GM21717 (cell line): ENCODE results near the gene NFAT5.

Source experiments
- ATAC-seq: cut with Tn5 transposase; IDR thresholded peaks from one replicate; pipeline ENCODE4 v1.9.1; 2021; ENCODE audit warnings: mild to moderate bottlenecking, moderate library complexity; ENCODE audit not compliant: unreplicated experiment

Gene NFAT5

GRCh38 chr16:69590590-69590989 is 24.8 kb downstream of the NFAT5 start:
- no peak for ATAC-seq

DNA sequence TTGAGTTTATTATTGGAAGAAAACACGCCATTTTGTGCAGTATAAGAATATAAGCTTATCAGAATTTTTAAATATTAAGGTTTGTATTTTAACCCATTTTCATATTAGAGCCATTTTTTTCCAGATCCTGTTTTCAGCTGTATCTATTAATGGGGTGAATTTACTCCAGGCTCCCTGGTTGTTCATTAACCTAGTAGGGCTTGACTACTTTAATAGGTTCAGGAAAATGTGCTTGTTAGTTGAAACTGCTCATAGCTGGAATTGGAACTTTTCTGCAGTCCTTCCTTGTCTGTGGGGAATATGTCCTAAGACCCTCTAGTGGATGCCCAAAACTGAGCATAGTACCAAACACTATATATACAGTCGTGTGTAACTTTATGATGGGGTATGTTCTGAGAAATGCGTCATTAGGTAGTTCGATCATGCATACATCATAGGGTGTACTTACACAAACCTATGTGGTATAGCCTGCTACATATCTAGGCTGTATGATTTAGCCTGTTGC is 28.0 kb downstream of the NFAT5 start:
- ATAC-seq, result no peak

DNA sequence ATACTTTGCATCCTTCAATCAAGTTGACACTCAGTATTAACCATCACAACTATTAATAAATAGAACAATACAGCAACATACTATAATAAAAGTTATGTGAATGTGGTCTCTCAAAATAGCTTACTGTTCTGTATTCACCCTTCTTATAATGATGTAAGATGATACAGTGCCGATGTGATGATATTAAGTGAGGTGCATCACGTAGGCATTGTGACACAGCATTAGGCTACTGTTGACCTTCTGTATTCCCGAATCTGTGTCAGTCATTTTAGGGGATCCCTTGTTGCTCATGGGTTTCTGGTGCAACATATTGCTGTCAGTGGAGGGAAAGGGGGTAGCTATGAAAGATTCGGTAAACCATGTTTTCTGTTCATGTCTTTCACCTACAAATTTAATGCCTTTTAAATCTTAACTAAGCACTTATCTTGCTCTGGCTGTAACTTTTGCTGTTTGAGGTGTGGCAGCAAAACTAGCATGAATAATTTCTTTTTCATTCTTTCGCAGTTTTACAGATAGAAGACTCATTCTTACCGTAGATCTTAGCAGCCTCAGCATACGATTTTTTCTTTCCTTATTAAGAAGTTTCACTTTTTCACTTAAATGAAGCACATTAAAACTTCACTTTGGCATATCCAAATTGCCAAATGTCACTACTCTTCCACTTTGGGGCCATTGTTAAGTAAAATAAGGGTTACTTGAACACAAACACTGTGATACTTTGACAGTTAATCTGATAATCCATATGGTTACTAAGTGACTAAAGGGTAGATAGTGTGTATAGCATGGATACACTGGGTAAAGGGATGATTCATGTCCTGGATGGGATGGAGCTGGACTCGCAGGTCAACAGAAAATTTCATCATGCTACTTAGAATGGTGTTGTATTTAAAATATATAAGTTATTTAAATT is 29.6 kb downstream of the NFAT5 start:
- ATAC-seq, result no peak

DNA sequence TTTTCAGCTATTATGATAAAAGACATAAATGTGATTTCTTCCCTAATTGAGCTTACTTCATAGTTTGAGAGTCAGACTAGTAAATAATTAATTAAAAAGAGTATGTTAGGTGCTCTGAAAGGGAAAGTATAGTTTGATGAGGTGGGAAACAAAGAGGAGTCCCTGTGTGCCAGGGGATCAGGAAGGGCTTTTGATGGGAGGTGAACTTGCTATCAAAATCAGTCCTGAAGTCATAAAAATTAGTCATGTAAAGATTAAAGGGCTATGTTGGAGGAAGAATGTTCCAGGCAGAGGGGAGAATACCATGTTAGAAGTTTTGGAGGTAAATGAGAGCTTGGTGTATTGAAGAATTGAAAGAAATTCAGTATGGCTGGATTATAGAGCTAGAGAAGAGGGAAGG is 31.0 kb downstream of the NFAT5 start:
- ATAC-seq, result no peak

DNA sequence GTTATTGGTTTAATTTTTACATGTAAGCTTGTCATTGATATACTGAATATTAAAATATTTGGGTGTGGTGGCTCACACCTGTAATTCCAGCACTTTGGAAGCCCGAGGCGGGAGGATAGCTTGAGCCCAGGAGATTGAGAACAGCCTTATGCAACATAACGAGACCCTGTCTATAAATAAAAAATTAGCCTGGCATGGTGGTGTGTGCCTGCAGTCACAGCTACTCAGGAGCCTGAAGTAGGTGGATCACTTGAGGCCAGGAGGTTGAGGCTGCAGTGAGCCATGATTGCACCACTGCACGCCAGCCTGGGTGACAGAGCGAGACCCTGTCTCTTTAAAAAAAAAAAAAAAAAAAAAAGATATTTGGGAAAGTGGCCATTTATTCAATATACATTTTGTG is 32.3 kb downstream of the NFAT5 start:
- ATAC-seq, result no peak

GRCh38 chr16:69599731-69600130 is 34.0 kb downstream of the NFAT5 start:
- no peak for ATAC-seq

DNA sequence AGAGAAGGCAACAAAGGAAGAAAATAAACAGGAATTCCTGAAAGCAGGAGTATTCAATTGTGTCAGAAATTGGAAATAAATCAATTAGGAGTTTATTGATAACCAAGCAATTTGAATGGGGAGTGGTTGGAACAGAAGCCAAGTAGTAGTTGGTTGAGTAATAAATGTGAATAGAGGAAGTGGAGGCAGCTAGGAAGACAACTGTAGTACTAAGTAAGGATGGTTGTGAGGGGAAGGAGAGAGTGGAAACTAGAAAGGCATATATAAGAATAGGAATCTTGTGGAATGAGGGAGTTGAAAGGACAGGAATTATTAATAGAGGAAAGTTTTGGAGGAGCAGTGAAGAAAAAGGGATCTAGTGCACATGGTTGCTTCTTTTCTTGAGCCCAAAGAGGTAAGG is 34.4 kb downstream of the NFAT5 start:
- ATAC-seq, result no peak

- no peak for ATAC-seq
These were observed 35.5 kb downstream of the NFAT5 start for GRCh38 chr16:69601250-69601649.

DNA sequence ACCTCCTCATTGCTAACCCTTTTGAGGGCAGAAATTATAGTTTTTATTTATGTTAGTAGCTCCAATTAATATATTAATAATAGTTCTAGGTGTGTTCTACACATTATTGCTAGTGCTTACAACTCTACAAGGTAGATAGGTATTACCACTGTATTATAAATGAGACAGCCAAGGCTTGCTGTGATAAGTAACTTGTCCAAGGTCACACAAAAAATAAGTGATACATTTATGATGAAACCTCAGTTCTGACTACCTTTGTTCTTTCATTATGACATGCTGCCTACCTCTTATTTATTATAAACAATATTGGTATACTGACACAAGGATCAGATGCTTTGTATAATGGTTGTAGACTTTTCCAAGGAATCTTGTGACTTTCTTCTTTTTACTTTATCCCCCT is 41.2 kb downstream of the NFAT5 start:
- ATAC-seq, result no peak

DNA sequence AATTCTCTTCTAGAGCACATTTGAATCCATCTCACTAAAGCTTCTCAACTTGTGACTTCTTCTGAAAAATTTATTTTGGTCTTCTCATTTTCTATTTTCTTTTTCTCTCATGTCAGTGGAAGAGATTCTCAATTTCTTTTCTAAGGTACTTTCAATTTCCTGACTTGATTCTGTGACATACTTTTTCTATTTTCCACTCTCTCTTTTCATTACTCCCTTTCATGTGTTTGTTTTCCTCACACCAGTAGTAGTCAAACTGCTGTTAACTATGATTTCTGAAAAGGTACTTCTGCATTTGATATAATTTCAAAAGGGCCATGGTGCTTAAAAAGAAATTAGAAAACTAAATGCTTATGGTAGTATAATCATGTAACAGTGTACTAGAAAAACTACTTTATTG is 41.9 kb downstream of the NFAT5 start:
- ATAC-seq, result no peak

DNA sequence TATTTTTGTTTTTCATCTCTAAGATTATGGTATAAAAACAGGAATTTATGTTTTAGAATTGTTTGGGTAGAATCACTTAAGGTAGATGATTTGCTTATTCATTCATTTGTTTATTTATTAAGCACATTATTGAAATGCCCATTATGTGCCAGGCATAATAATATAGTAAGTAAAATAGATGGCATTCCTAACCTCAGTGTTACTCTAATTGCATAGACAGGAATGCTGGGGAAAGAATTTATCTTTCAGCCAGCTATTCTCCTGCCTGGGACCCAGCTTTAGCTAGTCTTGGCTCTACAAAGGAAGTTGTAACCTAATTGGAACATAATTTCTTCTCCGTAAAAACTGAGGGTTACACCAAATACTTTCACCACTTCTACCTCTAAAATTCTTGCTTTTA is 44.6 kb downstream of the NFAT5 start:
- no peak for ATAC-seq

DNA sequence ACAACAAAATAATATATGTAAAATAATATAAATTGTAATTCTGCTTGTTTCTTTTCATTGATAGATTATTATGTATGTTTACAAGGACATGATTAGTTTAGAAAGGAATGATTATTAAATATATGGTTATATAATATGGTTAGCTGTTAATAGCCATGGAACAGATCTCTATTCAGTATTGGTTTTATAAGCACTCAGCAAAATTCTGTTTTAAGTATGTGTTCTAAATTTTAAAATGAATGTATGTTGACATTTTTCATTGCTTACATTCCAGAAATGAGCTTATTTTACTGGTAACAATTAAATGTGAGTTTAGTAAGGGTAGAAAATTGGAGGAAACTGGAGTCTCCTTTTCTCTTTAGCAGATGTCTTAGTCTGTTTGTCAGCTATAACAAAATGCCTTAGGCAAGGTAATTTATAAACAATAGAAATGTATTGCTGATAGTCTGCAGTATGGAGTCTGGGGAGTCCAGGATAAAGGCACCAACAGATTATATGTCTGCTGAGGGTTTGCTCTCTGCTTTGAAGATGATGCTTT is 45.4 kb downstream of the NFAT5 start:
- no peak for ATAC-seq

DNA sequence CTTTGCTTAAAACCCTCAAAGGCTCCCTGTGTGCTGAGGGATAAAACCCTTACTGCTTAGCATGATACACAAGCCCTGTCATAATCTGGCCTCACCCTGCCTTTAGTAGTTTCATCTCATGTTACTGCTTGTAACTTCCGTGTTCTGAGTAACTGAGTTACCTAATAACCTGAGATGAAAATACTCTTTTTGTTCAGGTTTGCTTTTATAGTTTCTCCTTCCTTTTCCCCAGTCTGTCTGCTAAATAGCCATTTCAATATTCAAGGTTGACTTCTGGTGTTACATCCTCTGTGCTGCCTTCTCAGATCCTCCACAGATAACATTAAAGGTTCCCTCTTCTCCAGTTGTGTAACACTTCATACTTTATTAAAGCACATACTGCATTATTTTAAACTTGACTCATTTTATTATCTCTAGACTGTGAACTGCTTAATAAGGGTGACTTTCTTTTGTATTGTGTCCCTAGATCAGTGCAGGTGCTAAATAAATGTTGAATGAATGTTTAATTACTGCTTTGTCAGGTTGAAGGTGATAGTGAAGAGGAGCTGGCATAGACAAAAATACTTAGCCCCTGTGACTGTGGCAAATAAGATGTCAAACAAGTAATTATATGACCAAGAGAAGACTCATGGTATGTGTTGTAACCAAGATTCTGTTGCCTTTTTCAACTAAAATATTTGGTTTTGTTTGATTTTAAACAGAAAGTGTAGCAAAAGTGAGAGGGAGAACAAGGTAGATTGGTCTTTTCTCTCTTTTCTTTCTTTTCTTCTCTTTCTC is 47.8 kb downstream of the NFAT5 start:
- ATAC-seq, result no peak

DNA sequence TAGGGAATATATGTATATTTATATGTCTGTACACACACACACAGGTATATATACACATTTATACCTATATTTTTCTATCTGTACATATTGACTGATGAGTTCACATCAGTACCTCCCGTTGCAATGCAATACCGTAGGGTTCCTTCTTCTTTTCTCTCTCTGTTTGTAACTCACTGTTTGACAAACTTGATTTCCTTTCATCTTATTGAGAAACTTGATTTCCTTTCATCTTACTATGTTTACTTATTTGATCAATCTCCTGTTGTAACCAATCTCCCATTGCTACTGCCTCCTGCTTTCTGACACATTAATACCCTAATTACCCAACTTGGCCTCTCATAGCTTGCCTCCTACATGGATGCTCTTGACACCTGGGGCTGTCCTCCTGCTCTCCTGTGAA is 49.8 kb downstream of the NFAT5 start:
- ATAC-seq, result no peak

GRCh38 chr16:69616082-69616481 is 50.3 kb downstream of the NFAT5 start:
- ATAC-seq, result no peak

DNA sequence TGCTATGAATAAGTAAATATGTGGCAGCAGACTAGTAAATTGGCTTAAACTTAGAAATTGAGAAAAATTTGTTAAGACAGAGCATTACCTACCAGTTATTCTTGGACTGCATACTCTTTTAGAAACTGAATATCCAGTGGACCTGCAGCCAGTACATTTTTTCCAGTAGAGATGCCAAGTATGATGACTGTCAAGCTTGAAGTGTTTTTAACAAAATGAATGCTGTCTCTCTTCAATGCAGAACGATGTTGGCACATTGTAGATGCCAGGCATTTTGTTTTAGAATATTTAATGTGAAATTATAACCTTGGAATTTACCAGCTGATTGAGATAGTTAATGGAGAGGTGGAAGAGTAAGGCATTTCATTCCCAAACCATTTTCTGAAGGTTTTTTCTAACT is 52.5 kb downstream of the NFAT5 start:
- no peak for ATAC-seq

DNA sequence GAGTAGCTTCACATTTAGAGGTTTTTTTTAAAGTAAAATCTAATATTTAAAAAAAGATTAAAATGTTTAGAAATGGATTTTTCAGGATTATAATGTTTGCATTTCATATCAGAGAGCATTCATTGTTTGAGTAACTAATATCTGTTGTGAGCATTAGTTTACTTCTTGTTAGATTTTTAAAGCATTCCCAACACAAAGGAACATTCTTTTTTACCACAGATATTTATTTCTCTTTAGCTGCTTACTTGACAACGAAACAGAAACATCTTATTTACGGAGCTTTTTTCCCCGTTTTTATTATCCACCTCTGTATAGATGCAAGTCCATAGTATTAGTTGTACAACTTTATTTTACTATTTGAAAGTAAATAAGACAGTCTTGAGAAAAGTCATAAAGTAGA is 53.0 kb downstream of the NFAT5 start:
- no peak for ATAC-seq

- no peak for ATAC-seq
These were observed 53.7 kb downstream of the NFAT5 start for GRCh38 chr16:69619514-69619913.

- no peak for ATAC-seq
These were observed 54.8 kb downstream of the NFAT5 start for GRCh38 chr16:69620573-69620972.

- ATAC-seq, result no peak
These were observed 55.5 kb downstream of the NFAT5 start for GRCh38 chr16:69621225-69621624.

DNA sequence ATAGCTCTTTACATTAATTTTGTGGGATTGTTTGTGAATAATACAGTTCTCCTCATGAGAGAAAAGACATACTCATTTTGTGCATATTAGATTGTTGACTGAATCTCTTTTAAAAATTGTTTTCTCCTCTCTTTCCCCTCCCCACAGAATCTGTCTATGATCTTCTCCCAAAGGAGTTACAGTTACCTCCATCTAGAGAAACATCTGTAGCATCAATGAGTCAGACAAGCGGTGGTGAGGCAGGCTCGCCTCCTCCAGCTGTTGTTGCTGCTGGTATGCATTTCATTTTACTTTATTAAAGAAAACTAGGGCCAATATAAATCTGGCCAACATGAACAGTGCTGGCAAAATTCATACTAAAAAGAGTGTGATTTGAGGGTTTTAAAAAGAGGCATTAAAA is 60.5 kb downstream of the NFAT5 start:
- ATAC-seq, result no peak

- no peak for ATAC-seq
These were observed 67.1 kb downstream of the NFAT5 start for GRCh38 chr16:69632828-69633227.
